Measurements from ENCODE around the gene IPO13. TPM values are rescaled to one million over a fixed set of nuclear protein-coding genes. Genes with fewer than 3 reads are reported as not detected.

Gene IPO13
- total RNA-seq, 2 donors from 2014 or later: 10.4 to 29.3 TPM

DNA sequence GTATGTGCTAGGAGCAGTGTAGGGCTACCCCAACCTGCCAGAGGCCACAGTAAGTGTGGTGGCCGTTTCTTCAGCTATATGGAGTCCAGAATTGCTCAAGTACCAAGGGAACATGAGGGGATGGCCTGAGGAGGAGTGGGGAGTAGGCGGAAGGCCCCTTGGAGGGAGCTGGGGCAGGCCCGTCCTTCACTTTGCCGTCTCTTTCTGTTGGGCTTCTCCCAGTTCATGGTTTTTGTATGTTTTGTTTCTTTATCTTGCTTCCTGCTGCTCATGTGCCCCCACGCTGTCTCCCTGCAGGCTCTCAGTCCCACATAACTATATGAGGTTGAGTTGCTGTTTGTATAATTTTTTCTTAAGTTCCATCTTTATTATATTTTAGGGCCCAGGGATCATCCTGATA is 17.1 kb downstream of the IPO13 start:
- Histone ChIP-seq H3K4me1 (no peaks in the 10 kb centered on the region), H3K4me3 (no peak overlapping the region), H3K9me3 (no peaks in the 10 kb centered on the region), H3K36me3 (replicated peaks in 1 of 2; ENCODE audit: insufficient read depth in 1 of 2, low read depth in 2 of 2) (no peaks in the 10 kb centered on the region), H3K27ac (no peak overlapping the region), H3K27me3 (no peaks in the 10 kb centered on the region)
- intact Hi-C loops (cut with DNase I): no loop called here
- 80 to 83% methylated on average over 5 of the region's 5 CpGs for WGBS, 2 donors
- ATAC-seq: no peak
- DNase-seq: no peak
- TF ChIP-seq POLR2A (IDR thresholded peaks at IDR 0.05): no peak
- TF ChIP-seq, protein P1, sequence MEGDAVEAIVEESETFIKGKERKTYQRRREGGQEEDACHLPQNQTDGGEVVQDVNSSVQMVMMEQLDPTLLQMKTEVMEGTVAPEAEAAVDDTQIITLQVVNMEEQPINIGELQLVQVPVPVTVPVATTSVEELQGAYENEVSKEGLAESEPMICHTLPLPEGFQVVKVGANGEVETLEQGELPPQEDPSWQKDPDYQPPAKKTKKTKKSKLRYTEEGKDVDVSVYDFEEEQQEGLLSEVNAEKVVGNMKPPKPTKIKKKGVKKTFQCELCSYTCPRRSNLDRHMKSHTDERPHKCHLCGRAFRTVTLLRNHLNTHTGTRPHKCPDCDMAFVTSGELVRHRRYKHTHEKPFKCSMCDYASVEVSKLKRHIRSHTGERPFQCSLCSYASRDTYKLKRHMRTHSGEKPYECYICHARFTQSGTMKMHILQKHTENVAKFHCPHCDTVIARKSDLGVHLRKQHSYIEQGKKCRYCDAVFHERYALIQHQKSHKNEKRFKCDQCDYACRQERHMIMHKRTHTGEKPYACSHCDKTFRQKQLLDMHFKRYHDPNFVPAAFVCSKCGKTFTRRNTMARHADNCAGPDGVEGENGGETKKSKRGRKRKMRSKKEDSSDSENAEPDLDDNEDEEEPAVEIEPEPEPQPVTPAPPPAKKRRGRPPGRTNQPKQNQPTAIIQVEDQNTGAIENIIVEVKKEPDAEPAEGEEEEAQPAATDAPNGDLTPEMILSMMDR (IDR thresholded peaks at IDR 0.05): no peak

- no peak for TF ChIP-seq POLR2A (IDR thresholded peaks at IDR 0.05)
- TF ChIP-seq, protein P1 (IDR thresholded peaks at IDR 0.05): no peak
- H3K4me3 ChIP-seq: no peak overlapping the region
- 90 to 92% methylated on average over 2 to 3 of the region's 3 CpGs for WGBS, 2 donors
- H3K27ac ChIP-seq: no peak overlapping the region
- ATAC-seq (no peak), DNase-seq (no peak)
- no peaks in the 10 kb centered on the region for H3K27me3 ChIP-seq
- intact Hi-C loops (cut with DNase I): no loop called here
- H3K36me3 ChIP-seq (replicated peaks in 1 of 2; ENCODE audit: insufficient read depth in 1 of 2, low read depth in 2 of 2): no peaks in the 10 kb centered on the region
- no peaks in the 10 kb centered on the region for H3K9me3 ChIP-seq
- peaks cover 7% of the 10 kb centered on the region for H3K4me1 ChIP-seq
These were observed 18.6 kb downstream of the IPO13 start for GRCh38 chr1:43965316-43965715.

- intact Hi-C loops (cut with DNase I): no loop called here
- H3K36me3 ChIP-seq (replicated peaks in 1 of 2; ENCODE audit: insufficient read depth in 1 of 2, low read depth in 2 of 2): no peaks in the 10 kb centered on the region
- no peaks in the 10 kb centered on the region for H3K9me3 ChIP-seq
- DNase-seq: peak in 1 of 4 donors; percentile 37
- TF ChIP-seq POLR2A (IDR thresholded peaks at IDR 0.05): no peak
- TF ChIP-seq, protein P1 (IDR thresholded peaks at IDR 0.05): no peak
- ATAC-seq: no peak
- peaks cover 21% of the 10 kb centered on the region for H3K4me1 ChIP-seq
- WGBS, 2 donors: 83 to 86% methylated on average over 6 of the region's 6 CpGs
- no peak overlapping the region for H3K4me3 ChIP-seq
- no peak overlapping the region for H3K27ac ChIP-seq
- no peaks in the 10 kb centered on the region for H3K27me3 ChIP-seq
These were observed 21.7 kb downstream of the IPO13 start for GRCh38 chr1:43968348-43968948.

- Histone ChIP-seq H3K4me3 (no peak overlapping the region), H3K36me3 (replicated peaks in 1 of 2; ENCODE audit: insufficient read depth in 1 of 2, low read depth in 2 of 2) (no peaks in the 10 kb centered on the region), H3K27me3 (no peaks in the 10 kb centered on the region), H3K9me3 (no peaks in the 10 kb centered on the region), H3K27ac (no peak overlapping the region), H3K4me1 (peaks cover 26% of the 10 kb centered on the region)
- ATAC-seq (no peak), DNase-seq (no peak)
- 56 to 57% methylated on average over 7 of the region's 7 CpGs for WGBS, 2 donors
- intact Hi-C loops (cut with DNase I): no loop called here
- TF ChIP-seq, protein P1 (IDR thresholded peaks at IDR 0.05): peak in 2 of 7 experiments; percentile 15 to 19
- TF ChIP-seq POLR2A (IDR thresholded peaks at IDR 0.05): no peak
These were observed 22.6 kb downstream of the IPO13 start for GRCh38 chr1:43969416-43969745.
